GM19239 (cell line): ENCODE measurements around the gene USP24.

Experiments
- DNase-seq: peaks from one replicate; pipeline ENCODE4 v3.0.0; 2011; ENCODE audit warnings: low spot score; ENCODE audit not compliant: insufficient read length
- FAIRE-seq: peaks from 2 replicates; lab custom pipeline; 2011; peaks lifted over from hg19 to GRCh38; lab: Jason Lieb, UNC

USP24 gene

DNA sequence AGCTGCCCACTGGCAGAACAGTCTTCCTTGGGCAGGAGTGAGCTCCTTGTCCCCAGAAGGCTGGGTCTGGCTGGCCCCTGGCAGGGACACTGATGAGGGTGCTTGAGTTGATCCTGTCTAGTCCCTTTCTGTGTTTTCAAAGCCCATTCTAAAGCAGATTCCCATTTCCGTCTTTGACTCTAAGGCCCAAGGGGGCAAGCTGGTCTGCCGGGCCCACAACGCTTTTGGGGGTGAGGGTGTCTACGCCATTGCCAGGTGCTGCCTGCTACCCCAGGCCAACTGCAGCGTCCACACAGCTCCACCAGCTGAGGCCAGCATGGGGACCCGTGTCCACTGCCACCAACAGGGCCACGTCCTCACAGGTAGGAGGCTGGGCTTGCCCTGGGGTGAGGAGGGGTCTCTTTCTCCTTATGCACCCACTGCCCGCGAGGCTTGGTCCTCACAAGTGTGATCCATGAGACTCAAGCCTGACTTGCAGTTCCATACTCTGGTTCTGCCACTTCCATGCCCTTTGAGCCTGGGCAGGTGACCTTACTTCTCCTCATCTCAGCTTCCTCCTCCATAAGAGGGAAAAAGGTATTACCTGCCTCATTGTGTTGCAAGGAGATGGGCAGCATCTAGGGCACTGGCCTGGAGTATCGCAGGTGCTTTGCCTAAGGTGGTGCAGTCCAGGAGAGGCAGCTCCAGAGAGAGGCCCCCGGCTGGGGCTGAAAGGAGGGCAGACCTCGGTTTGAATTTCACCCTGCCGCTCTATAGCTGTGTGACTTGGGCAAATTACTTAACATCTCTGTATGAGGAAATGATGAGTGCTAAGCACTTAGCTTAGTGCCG, 155.6 kb downstream of the USP24 start:
- FAIRE-seq = no peak
- no peak for DNase-seq

DNA sequence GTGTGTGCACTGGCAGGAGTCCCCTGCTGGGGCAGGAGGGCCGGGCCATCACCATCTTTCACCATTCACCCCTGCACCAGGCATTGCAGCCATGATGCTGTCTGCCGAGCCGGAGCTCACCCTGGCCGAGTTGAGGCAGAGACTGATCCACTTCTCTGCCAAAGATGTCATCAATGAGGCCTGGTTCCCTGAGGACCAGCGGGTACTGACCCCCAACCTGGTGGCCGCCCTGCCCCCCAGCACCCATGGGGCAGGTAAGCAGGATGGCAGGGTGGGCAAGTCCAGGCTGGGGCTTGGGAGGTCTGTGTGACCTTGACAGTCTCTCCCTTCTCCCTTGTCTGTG, 157.2 kb downstream of the USP24 start:
- FAIRE-seq = no peak
- no peak for DNase-seq

DNA sequence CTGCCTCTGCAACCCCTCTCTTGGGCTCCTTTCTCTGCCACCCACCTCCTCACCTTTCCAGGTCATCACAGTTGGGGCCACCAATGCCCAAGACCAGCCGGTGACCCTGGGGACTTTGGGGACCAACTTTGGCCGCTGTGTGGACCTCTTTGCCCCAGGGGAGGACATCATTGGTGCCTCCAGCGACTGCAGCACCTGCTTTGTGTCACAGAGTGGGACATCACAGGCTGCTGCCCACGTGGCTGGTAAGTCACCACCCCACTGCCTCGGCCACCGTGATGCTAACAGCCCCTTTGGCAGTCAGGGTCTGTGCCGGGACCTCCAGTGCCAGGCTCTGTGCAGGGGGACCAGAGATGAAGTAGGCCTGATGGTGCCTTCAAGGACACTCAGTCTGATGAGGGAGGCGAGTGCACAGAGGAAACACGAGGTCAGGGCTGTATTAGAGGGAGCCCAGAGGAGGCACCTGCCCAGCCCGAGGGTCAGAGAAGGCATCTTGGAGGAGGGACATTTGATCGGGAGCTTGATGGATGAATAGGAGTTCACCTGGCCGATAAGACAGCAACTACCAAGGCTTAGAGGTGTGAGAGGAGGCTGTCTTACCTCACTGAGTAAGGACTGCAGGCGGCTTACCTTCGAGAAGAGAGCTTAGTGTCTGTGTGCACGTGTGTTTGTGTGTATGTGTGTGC, 157.8 kb downstream of the USP24 start:
- FAIRE-seq (no peak), DNase-seq (no peak)

DNA sequence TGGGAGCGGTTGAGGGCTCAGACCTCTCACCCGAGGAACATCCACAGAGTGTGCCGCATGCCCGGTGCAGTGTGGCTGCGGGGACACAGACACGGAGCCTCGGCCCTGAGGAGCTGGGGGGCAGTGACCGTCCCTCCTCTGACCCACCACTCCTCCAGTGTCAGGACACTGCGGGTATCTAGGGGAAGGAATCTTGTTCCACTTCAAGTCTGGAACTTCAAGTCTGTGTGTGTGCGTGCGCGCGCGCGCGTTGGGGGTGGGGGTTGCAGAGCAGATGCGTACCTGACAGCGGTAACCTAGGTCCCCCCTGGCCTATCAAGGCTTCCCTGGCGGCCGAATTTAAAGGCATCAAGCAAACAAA, 158.6 kb downstream of the USP24 start:
- FAIRE-seq (no peak), DNase-seq (no peak)

DNA sequence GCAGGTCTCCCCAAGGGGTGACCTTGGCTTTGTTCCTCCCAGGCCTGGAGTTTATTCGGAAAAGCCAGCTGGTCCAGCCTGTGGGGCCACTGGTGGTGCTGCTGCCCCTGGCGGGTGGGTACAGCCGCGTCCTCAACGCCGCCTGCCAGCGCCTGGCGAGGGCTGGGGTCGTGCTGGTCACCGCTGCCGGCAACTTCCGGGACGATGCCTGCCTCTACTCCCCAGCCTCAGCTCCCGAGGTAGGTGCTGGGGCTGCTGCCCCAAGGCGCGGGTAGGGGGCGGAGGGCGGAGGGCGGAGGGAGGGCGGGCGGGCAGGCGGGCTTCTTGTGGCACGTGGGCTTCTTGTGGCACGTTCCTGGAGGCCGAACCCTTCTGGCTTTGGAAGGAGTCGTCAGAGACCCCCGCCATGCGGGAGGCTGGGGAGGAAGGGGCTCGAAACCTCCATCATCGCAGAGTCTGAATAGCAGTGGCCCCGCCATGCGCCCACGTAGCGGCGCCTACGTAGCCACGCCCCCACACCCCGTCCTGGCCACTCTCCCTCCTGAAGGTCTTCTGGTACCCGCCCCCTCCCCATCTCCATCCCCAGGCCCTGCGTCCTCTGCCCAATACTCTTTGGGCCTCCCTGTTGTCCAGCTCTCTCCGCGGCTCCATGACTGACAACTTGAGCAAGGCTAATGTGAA, 159.1 kb downstream of the USP24 start:
- no peak for FAIRE-seq
- DNase-seq = no peak

DNA sequence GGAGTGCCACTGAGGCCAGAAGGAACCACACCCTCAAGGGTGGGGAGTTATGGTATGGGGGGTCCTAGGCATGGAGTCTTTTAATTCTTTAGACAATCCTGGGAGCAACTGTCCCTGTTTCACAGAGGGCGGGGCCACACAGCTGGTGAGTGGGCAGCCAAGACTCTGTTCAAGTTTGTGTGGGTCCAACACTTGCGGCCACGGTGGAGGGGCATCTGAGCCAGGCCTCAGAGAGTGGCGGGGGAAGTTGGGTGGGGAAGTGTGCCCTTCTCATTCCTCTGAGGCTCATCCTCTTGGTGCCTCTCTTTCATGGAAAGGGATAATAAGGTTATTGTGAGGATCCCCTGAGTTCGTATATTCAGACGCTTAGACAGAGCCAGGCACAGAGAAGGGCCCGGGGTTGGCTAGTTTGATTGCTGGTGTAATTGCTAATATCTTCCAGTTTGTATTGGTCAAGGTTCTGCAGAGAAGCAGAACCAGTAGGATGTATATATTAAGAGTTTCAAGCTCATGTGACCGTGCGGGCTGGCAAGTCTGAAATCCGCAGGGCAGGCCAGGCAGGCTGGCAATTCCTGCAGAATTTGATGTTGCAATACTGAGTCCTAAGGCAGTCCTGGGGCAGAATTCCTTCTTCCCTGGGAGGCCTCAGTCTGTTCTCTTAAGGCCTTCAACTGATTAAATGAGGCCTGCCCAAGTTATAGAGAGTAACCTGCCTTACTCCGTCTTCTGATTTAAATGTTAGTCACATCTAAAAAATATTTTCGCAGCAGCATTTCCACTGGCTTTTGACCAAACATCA, 159.9 kb downstream of the USP24 start:
- FAIRE-seq (no peak), DNase-seq (no peak)

DNA sequence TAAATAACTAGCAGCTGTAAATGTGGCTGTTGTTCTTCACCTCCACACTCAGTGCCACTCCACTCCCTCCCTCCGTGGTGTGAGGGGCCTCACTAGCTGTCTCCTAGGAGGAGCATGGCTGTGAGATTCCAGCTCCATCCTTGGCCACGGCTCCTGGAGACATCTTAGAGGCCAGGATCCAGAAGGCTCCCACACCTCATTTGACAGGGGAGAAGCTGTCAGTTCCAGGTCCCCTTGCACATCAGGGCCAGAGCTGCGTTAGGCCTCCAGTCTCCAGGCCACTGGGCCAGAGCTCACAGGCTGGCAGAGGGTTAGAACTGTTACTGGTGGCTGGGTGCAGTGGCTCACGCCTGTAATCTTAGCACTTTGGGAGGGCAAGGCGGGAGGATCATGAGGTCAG, 160.8 kb downstream of the USP24 start:
- DNase-seq = no peak
- FAIRE-seq = no peak

DNA sequence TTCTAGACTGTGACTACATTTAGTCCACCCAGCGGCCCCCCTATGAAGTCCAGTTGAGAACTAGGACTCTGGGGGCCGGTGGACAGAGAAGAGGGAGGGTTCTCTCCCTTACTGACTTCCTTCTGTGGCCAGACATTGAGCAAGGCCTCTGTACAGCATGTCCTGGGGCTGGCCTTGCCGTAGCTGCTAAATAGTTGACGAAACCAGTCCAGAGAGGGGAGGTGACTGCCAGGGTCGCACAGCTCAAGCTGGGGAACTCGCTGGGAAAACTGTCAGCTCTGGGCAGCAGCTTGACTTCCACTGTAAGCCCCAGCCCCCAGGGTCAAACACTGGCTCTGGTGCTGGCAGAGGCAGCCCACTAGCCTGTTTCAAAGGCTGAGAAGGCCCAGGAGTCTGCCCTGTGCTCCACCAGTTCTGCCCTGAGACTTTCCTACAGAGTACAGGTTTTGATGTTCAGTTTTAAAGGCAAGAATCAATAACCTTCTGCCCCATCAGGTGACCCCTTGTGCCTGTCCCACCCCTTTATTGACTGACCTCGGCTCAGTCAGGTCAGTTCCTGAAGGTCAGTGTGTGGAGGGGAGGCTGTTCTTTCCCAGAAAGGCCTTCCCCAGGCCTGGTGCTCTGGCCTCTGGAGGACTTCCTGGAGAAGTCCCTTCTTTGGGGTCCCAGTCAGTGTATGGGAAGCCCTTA, 161.8 kb downstream of the USP24 start:
- FAIRE-seq (no peak), DNase-seq (no peak)

DNA sequence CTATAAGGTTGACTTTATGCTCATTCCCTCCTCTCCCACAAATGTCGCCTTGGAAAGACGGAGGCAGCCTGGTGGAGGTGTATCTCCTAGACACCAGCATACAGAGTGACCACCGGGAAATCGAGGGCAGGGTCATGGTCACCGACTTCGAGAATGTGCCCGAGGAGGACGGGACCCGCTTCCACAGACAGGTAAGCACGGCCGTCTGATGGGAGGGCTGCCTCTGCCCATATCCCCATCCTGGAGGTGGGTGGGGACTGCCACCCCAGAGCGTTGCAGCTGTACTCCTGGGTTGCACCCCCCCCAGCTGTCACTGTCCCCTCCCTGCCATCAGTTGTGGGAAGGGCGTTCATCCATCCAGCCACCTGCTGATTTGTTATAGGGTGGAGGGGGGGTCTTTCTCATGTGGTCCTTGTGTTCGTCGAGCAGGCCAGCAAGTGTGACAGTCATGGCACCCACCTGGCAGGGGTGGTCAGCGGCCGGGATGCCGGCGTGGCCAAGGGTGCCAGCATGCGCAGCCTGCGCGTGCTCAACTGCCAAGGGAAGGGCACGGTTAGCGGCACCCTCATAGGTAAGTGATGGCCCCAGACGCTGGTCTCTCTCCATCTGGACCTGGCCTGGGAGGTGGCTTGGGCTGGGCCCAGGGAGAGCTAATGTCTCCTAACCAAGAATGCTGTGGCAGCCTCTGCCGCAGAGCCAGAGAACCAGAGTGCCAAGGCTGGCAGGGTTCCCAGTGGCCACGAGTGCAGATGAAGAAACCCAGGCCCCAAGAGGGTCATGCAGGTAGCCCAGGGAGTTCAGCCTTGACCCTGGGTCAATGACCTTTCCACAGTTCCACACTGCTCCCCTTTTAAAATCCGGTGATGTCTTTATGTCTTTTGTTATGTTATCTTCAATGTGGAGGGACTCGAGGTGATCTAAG, 162.7 kb downstream of the USP24 start:
- FAIRE-seq = no peak
- no peak for DNase-seq

DNA sequence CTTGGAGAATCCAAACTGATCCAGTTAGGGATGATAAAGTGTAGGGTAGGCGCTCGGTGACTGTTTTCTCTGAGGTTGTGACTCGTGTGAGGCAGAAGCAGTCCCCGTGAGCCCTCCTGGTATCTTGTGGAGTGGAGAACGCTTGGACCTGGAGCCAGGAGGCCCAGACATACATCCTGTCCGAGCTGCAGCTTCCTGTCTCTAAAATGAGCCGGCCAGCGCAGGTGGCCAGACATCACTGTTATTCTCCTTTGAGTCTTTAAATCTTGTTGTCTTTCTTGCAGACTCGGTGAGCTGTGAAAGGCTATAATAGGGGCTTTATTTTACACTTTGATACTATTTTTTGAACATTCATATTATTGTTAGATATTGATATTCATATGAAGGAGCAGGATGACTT, 163.5 kb downstream of the USP24 start:
- DNase-seq = no peak
- no peak for FAIRE-seq

DNA sequence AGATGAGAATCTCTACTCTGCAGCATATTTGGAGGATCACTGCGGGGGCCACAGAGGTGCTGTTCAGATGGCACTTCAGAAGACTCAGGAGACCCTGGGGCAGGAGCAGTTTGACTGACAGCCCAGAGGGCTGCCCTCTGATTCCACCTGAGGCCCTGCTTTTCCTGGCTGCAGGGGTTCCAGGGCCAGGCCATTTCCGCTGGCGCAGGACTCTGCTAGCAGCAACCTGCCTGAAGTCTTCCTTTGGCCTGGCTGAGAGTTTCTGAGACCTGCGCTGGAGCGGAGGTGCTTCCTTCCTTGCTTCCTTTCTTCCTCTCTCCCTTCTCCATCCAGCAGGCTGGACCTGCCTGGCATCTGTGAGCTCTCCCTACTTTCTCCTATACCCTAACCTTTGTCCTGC, 164.0 kb downstream of the USP24 start:
- no peak for FAIRE-seq
- no peak for DNase-seq

DNA sequence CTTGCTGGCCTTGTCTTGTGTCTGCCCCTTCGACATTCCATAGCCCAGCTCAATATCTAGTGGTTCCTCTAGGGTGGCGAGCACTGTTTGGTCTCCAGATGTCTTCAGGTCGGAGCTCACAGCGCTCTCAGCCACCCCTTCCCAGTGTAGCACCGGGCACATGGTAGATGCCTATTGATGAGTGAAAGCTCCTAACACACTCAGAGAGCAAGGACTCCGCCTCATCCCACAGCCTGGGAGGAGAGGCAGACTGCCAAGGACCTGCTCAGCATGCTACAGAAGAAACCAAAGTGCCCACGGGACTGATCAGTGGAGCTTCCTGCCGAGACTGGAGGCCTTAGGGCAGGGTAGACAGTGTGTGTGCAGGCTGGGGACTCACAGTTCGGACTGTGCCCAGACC, 164.9 kb downstream of the USP24 start:
- no peak for DNase-seq
- no peak for FAIRE-seq

DNA sequence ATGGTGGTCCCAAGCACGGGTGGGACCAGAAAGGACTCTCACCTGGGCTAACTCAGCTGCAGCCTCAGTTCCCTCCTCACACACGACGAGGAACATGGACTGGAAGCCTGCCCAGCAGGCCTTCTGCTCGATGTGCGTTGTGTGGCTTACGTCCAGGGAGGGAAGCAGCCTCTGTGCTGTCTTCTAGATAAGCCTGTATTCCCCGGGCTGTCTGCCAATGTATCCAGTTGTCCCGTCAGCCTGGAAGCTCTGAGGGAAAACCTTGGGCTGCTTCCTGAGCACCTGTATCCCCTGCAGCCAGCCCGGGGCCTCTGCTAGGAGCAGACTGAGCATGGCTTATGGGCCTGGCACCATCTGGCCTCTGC, 165.3 kb downstream of the USP24 start:
- DNase-seq = no peak
- no peak for FAIRE-seq

DNA sequence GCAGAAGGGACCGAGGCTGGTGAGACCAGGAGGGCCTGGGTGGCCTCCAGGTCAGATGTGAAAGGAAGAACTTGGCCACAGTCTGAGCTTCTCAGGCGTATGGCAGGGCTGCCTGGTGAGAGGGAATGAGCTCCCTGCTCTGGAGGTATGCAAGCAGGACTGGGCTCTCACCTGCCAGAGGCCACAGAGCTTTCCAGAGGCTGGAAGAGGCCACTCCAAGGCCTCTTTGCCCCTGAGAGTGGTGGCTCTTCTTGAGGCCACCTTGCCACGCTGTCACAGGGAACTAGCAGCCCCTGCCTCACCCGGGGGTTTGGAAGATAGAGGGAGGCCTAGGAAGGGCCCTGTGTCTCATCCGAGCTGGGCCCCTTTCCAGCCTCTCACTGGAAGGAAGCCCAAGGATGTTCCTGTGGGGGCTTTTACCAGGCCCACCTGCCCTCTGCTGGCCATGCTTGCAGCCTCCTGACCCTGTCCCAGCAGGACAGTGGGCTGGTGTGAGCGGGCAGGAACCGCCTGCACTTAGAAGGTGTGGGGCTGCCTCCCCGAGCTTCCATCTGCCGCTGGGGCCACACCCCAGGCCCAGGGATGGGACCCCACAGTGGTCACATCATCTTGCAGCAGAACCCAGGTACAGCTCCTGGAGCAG, 165.8 kb downstream of the USP24 start:
- DNase-seq = no peak
- FAIRE-seq = no peak

DNA sequence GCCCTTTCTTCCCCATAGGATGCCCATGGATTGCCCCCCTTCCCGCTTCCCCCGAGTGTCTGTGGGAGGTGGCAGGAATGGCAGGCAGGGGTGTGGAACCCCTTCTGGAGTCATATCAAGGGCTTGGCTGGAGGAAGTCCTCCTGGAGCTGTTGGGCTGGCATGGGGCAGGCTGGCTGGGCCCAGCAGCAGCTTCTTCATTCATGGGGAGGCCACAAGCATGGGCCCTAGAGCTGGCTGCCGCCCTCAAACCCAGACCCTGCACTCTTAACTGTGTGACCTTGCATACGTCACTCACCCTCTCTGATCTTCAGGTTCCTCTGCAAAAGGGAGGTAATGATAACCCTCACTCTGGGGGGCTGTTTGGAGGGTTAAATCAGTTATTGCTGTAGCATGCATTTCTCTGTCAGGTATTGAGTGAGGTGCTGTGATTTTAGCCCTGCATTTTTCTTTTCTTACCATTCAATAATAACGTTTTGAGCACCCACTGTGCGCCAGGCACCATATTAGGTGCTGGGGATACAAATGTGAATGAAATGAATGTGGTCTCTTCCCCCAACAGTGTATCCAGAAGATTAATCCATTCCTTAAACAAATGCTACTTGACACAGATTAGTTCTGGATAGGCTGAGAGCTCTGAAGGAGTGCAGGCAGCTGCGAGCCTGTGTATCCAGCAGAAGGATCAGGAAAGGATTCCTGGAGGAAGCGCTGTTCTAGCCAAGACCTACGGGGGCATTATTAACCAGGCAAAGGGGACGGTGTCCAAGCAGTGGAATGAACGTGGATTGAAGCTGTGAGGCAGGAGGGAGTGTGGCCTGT, 166.5 kb downstream of the USP24 start:
- no peak for FAIRE-seq

DNA sequence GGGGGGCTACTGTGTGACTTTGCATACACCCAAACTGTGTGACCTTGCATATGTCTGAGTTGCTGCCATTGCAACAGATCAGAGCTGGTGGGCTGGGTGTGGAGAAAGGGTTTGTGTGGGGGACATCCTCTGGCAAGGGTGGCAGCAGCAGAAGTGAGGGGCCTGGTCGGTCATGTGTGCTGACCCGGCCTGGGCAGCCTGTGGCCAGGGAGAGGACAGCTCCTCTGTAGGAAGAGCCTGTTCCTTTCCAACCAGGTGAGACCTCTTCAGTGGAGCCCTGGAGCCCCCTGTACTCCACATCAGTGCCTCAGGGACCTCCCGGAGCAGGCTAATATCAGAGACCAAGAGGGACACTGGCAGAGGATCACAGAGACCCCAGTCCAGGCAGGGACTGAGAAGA, 167.6 kb downstream of the USP24 start:
- no peak for DNase-seq
- no peak for FAIRE-seq

More for the DNA sequence above, 166.5 kb downstream of the USP24 start:
- DNase-seq = no peak

DNA sequence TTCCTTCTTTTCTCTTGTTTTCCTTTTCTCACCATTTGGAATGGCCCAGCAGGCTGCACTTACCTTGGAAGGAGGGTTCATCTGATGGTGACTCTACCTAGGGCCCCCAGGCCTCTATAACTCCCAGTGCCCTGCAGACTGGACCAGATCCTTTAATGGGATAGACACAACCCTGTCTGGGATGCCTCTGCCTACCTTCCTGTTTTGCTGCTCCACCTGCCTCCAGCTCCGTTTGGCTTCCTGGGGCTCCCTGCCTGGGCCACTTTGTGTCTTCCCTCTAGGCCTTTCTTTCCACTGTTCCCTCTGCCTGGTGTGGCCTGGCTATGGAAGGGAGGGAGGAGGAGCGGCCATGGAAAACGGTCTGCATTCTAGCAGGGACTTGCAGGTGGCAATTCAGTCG, 168.3 kb downstream of the USP24 start:
- DNase-seq (no peak), FAIRE-seq (no peak)

DNA sequence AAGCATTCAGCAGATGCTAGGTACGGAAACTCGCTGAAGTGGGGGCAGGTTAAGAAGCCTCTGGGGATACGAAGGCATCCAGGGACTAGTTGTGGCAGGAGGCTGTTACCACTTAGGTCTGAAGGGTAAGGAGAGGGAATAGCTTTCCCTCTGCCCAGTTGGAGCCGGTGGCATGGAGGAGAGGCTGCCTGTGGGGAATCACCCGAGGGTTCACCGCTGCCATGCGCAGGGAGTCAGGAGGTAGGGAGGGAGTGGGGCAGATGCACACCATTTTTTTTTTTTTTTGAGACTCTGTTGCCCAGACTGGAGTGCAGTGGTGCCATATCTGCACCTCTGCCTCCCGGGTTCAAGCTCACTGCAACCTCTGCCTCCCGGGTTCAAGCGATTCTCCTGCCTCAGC, 169.7 kb downstream of the USP24 start:
- DNase-seq = no peak
- no peak for FAIRE-seq
